ENCODE measurements around the gene ANGEL1. TPM values are rescaled to one million over a fixed set of nuclear protein-coding genes. Genes with fewer than 3 reads are reported as not detected.

ANGEL1 gene
- total RNA-seq, 1 experiment from 2014 or later, result 19.1 TPM

- CTCF ChIA-PET, result no interaction called here
- POLR2A ChIA-PET, result no interaction called here
Measured at GRCh38 chr14:76781648-76782051, 31.0 kb downstream of the ANGEL1 start.

GRCh38 chr14:76780875-76781647, 31.6 kb downstream of the ANGEL1 start:
- POLR2A ChIA-PET, result interaction anchor here (0.7 kb wide), 1 partner anchor 53 kb away, joined by 3 read pairs; no protein-coding TSS in a partner anchor
- ATAC-seq (no peak), DNase-seq (ENCODE audit: low read depth, low spot score) (no peak)
- Histone ChIP-seq H3K4me3 (ENCODE audit: low read depth in 2 of 2, low read length in 2 of 2) (no peak overlapping the region), H3K27me3 (ENCODE audit: control insufficient read depth, insufficient read depth, low read length) (no peaks in the 10 kb centered on the region), H3K27ac (ENCODE audit: low read length) (no peak overlapping the region), H3K36me3 (ENCODE audit: control insufficient read depth, insufficient read depth, low read length) (no peaks in the 10 kb centered on the region; the same call in 1 of the 2 replicates), H3K9me3 (ENCODE audit: control insufficient read depth, insufficient read depth, low read depth, low read length) (no peaks in the 10 kb centered on the region), H3K4me1 (ENCODE audit: control insufficient read depth, insufficient read depth, low read length) (no peaks in the 10 kb centered on the region)
- intact Hi-C loops (cut with micrococcal nuclease; ENCODE audit: unreplicated experiment) (no loop called here), in situ Hi-C loops (cut with HindIII; ENCODE audit: low pct_unique_long_range_greater_than_20kb, low sequenced_read_pairs) (no loop called here)
- BruUV-seq (replicated peaks), result no TSS peak
- no peak for TF ChIP-seq SIN3A (IDR thresholded peaks at IDR 0.05; ENCODE audit: borderline replicate concordance, insufficient read depth, low read depth, low read length)
- no peak for TF ChIP-seq TCF7L2 (IDR thresholded peaks at IDR 0.05; ENCODE audit: low read depth, low read length)
- TF ChIP-seq POLR2AphosphoS5 (IDR thresholded peaks at IDR 0.05; ENCODE audit: low read depth, low read length), result no peak
- no peak for TF ChIP-seq REST (IDR thresholded peaks at IDR 0.05; ENCODE audit: insufficient read depth in 1 of 2, low read depth in 2 of 2, low read length in 1 of 2)
- TF ChIP-seq CTCF (IDR thresholded peaks at IDR 0.05), result no peak
- CTCF ChIA-PET, result no interaction called here

More at GRCh38 chr14:76781648-76782051, 31.0 kb downstream of the ANGEL1 start:
- TF ChIP-seq POLR2AphosphoS5 (IDR thresholded peaks at IDR 0.05; ENCODE audit: low read depth, low read length) (no peak), CTCF (IDR thresholded peaks at IDR 0.05) (no peak), TCF7L2 (IDR thresholded peaks at IDR 0.05; ENCODE audit: low read depth, low read length) (no peak), REST (IDR thresholded peaks at IDR 0.05; ENCODE audit: insufficient read depth in 1 of 2, low read depth in 2 of 2, low read length in 1 of 2) (no peak), SIN3A (IDR thresholded peaks at IDR 0.05; ENCODE audit: borderline replicate concordance, insufficient read depth, low read depth, low read length) (no peak)
- ATAC-seq (no peak), DNase-seq (ENCODE audit: low read depth, low spot score) (no peak)
- Histone ChIP-seq H3K4me3 (ENCODE audit: low read depth in 2 of 2, low read length in 2 of 2) (no peak overlapping the region), H3K36me3 (ENCODE audit: control insufficient read depth, insufficient read depth, low read length) (no peaks in the 10 kb centered on the region; the same call in 1 of the 2 replicates), H3K4me1 (ENCODE audit: control insufficient read depth, insufficient read depth, low read length) (no peaks in the 10 kb centered on the region), H3K27me3 (ENCODE audit: control insufficient read depth, insufficient read depth, low read length) (no peaks in the 10 kb centered on the region), H3K9me3 (ENCODE audit: control insufficient read depth, insufficient read depth, low read depth, low read length) (no peaks in the 10 kb centered on the region), H3K27ac (ENCODE audit: low read length) (no peak overlapping the region)
- in situ Hi-C loops (cut with HindIII; ENCODE audit: low pct_unique_long_range_greater_than_20kb, low sequenced_read_pairs) (no loop called here), intact Hi-C loops (cut with micrococcal nuclease; ENCODE audit: unreplicated experiment) (no loop called here)
- no TSS peak for BruUV-seq (replicated peaks)

All from Panc1 (cell line).